ENCODE results near the gene QRFPR.

The QRFPR gene

GRCh38 chr4:121397434-121397833 lies 16.6 kb upstream of the QRFPR start:
- no peak for DNase-seq (ENCODE audit: low read depth)
- TF ChIP-seq CTCF (IDR thresholded peaks at IDR 0.05; ENCODE audit: control insufficient read depth, extremely low read depth, insufficient read depth): no peak
- H3K4me3 ChIP-seq (ENCODE audit: low read depth, low read length): no peak overlapping the region

- TF ChIP-seq CTCF (IDR thresholded peaks at IDR 0.05; ENCODE audit: control insufficient read depth, extremely low read depth, insufficient read depth): no peak
- no peak for DNase-seq (ENCODE audit: low read depth)
- no peak overlapping the region for H3K4me3 ChIP-seq (ENCODE audit: low read depth, low read length)
Observed at GRCh38 chr4:121392426-121393086, 11.7 kb upstream of the QRFPR start.

- TF ChIP-seq CTCF (IDR thresholded peaks at IDR 0.05; ENCODE audit: control insufficient read depth, extremely low read depth, insufficient read depth): no peak
- DNase-seq (ENCODE audit: low read depth): no peak
- no peak overlapping the region for H3K4me3 ChIP-seq (ENCODE audit: low read depth, low read length)
Observed at GRCh38 chr4:121390335-121390734, 9.5 kb upstream of the QRFPR start.

GRCh38 chr4:121379276-121379675 lies 1.5 kb downstream of the QRFPR start:
- no peak for DNase-seq (ENCODE audit: low read depth)
- no peak overlapping the region for H3K4me3 ChIP-seq (ENCODE audit: low read depth, low read length)
- TF ChIP-seq CTCF (IDR thresholded peaks at IDR 0.05; ENCODE audit: control insufficient read depth, extremely low read depth, insufficient read depth): no peak

GRCh38 chr4:121377076-121377475 lies 3.7 kb downstream of the QRFPR start:
- 0 out of 2 replicates have a peak, but pooled peaks have one; percentile 1 for TF ChIP-seq CTCF (IDR thresholded peaks at IDR 0.05; ENCODE audit: control insufficient read depth, extremely low read depth, insufficient read depth)
- no peak overlapping the region for H3K4me3 ChIP-seq (ENCODE audit: low read depth, low read length)

GRCh38 chr4:121376556-121376955 lies 4.3 kb downstream of the QRFPR start:
- DNase-seq (ENCODE audit: low read depth): no peak
- H3K4me3 ChIP-seq (ENCODE audit: low read depth, low read length): no peak overlapping the region
- TF ChIP-seq CTCF (IDR thresholded peaks at IDR 0.05; ENCODE audit: control insufficient read depth, extremely low read depth, insufficient read depth): no peak

More at GRCh38 chr4:121377076-121377475, 3.7 kb downstream of the QRFPR start:
- no peak for DNase-seq (ENCODE audit: low read depth)

GRCh38 chr4:121376097-121376496 lies 4.7 kb downstream of the QRFPR start:
- no peak for DNase-seq (ENCODE audit: low read depth)
- no peak for TF ChIP-seq CTCF (IDR thresholded peaks at IDR 0.05; ENCODE audit: control insufficient read depth, extremely low read depth, insufficient read depth)

More at GRCh38 chr4:121376097-121376496, 4.7 kb downstream of the QRFPR start:
- H3K4me3 ChIP-seq (ENCODE audit: low read depth, low read length): no peak overlapping the region

Measured in LNCaP clone FGC (cell line).